MCF 10A (cell line): ENCODE results near the gene BICDL2. TPM values are rescaled to one million over a fixed set of nuclear protein-coding genes. Genes with fewer than 3 reads are reported as not detected.

Experiments
- BruUV-seq: library from RNA; stranded (reverse); fragments of 400-500 nt; replicated peaks from 2 replicates; lab custom pipeline; 2021; lab: Mats Ljungman, UMichigan
- CTCF ChIA-PET: fragments of 300-600 bp; sonication (Branson Sonifier 250); formaldehyde crosslinking; extraction: SDS; loops from one replicate; lab custom pipeline; 2021; ENCODE audit warnings: antibody characterized with exemption, inconsistent platforms; lab: Yijun Ruan, JAX
- POLR2A ChIA-PET: fragments of 300-600, 350-650 bp; sonication (Branson Sonifier 250); formaldehyde crosslinking; extraction: SDS; loops from one replicate; lab custom pipeline; 2020; ENCODE audit warnings: antibody characterized with exemption, inconsistent platforms; lab: Yijun Ruan, JAX
- DNase-seq: peaks from one replicate; pipeline ENCODE4 v3.0.0-alpha.2; 2018; ENCODE audit not compliant: unreplicated experiment
- H3K27ac Mint-ChIP-seq: one replicate; pipeline ENCODE4 v1.8.0; 2022; ENCODE audit warnings: mild to moderate bottlenecking, low read depth, mixed read lengths; ENCODE audit not compliant: unreplicated experiment
- H3K27me3 Mint-ChIP-seq: one replicate; pipeline ENCODE4 v1.8.0; 2022; ENCODE audit warnings: mixed read lengths; ENCODE audit not compliant: insufficient read depth, unreplicated experiment
- H3K36me3 Mint-ChIP-seq: one replicate; pipeline ENCODE4 v1.8.0; 2022; ENCODE audit warnings: mild to moderate bottlenecking, moderate library complexity, mixed read lengths; ENCODE audit not compliant: insufficient read depth, unreplicated experiment
- H3K4me1 Mint-ChIP-seq: one replicate; pipeline ENCODE4 v1.8.0; 2022; ENCODE audit warnings: mixed read lengths; ENCODE audit not compliant: insufficient read depth, unreplicated experiment
- H3K4me3 Mint-ChIP-seq: one replicate; pipeline ENCODE4 v1.8.0; 2022; ENCODE audit warnings: mild to moderate bottlenecking, moderate library complexity, mixed read lengths; ENCODE audit not compliant: unreplicated experiment
- H3K9me3 Mint-ChIP-seq: one replicate; pipeline ENCODE4 v1.8.0; 2022; ENCODE audit warnings: mixed read lengths; ENCODE audit not compliant: unreplicated experiment
- intact Hi-C: fragments of 100-400 bp; cut with micrococcal nuclease; formaldehyde crosslinking; loops from 2 replicates; pipeline ENCODE4 v1.14.1; 2022
- total RNA-seq: library from RNA; stranded (reverse); gene quantifications from 2 replicates; pipeline ENCODE4 v1.2.3, GENCODE V29; 2022
- TF ChIP-seq, protein P1 (sequence below): fragments of 200-600 bp; IDR thresholded peaks from one replicate; pipeline ENCODE4 v1.8.0; 2022; ENCODE audit warnings: antibody characterized with exemption, mild to moderate bottlenecking; ENCODE audit not compliant: unreplicated experiment

BICDL2 gene
- total RNA-seq, 1 experiment from 2014 or later, result 0.23 TPM

DNA sequence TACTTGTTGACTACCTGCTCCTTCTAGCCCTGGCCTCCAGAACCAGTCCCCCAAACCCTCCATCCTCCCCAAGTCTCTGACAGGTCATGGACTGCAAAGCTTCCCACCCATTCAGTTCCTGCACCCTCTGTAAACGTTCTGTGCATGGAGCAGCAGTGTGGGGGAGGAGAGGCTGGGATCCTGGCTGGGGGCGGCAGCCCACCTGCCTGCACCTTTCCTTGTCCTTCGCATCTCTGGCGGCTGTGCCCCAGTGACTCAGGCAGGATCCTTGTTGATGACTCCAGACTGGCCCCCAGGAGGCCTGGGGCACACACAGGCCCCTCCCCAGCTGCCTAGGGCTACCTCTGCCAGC, 54.9 kb downstream of the BICDL2 start:
- peak overlapping the region; percentile 73 for H3K4me3 Mint-ChIP-seq
- intact Hi-C loops, result loop anchor here (5.0 kb wide), 1 partner anchor 55 kb away; no protein-coding TSS in a partner anchor
- H3K4me1 Mint-ChIP-seq, result peaks cover 6% of the 10 kb centered on the region
- POLR2A ChIA-PET, result interaction anchor here (0.7 to 2.5 kb wide), 6 partner anchors 10 to 1656 kb away, joined by 3 to 19 read pairs (median 4); partner anchors contain the start of genes PAQR4 and TNFRSF12A
- H3K9me3 Mint-ChIP-seq, result no peaks in the 10 kb centered on the region
- no peak for DNase-seq
- peaks cover 5% of the 10 kb centered on the region for H3K36me3 Mint-ChIP-seq
- H3K27me3 Mint-ChIP-seq, result no peaks in the 10 kb centered on the region
- H3K27ac Mint-ChIP-seq, result no peak overlapping the region
- TF ChIP-seq, protein P1, sequence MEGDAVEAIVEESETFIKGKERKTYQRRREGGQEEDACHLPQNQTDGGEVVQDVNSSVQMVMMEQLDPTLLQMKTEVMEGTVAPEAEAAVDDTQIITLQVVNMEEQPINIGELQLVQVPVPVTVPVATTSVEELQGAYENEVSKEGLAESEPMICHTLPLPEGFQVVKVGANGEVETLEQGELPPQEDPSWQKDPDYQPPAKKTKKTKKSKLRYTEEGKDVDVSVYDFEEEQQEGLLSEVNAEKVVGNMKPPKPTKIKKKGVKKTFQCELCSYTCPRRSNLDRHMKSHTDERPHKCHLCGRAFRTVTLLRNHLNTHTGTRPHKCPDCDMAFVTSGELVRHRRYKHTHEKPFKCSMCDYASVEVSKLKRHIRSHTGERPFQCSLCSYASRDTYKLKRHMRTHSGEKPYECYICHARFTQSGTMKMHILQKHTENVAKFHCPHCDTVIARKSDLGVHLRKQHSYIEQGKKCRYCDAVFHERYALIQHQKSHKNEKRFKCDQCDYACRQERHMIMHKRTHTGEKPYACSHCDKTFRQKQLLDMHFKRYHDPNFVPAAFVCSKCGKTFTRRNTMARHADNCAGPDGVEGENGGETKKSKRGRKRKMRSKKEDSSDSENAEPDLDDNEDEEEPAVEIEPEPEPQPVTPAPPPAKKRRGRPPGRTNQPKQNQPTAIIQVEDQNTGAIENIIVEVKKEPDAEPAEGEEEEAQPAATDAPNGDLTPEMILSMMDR, result no peak
- no TSS peak for BruUV-seq
- CTCF ChIA-PET, result interaction anchor here (1.3 kb wide), 2 partner anchors 12 to 58 kb away, joined by 3 to 5 read pairs; partner anchors contain the start of gene PAQR4

DNA sequence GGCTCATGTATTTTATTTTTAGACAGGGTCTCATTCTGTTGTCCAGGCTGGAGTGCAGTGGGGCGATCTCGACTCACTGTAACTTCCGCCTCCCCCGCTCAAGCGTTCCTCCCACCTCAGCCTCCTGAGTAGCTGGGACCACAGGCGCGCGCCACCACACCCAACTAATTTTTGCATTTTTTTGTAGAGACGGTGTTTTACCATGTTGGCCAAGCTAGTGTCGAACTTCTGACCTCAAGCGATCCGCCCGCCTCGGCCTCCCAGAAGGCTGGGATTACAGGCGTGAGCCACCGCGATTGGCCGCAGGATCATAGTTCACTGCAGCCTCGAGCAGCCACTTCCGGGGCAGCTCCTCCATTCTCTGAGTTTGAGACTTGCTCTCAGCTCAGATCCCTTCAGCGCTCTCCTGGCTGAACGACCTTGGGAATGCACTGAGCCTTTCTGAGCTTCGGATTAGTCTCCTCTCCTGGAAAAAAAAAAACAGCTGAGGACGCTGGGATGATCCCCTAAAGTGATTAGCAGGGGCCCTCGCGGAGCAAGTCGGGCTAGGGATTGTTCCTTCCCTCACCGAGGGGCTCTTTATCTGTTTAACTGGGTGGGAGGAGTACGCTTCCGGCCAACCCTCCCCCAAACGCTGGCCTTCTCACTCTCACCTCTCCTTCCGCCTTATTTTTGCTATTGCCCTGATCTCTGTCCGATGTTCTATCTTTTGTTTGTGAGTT, 55.4 kb downstream of the BICDL2 start:
- TF ChIP-seq, protein P1, result no peak
- ChIA-PET CTCF (interaction anchor here (0.6 to 1.1 kb wide), 6 partner anchors 9 to 56 kb away, joined by 3 to 5 read pairs (median 4); partner anchors contain the start of gene BICDL2), POLR2A (interaction anchor here (0.6 to 2.5 kb wide), 7 partner anchors 12 to 1656 kb away, joined by 3 to 19 read pairs (median 5); partner anchors contain the start of genes PAQR4 and TNFRSF12A)
- no peaks in the 10 kb centered on the region for H3K27me3 Mint-ChIP-seq
- DNase-seq, result no peak
- H3K27ac Mint-ChIP-seq, result no peak overlapping the region
- intact Hi-C loops, result loop anchor here (5.0 kb wide), 1 partner anchor 54 kb away; no protein-coding TSS in a partner anchor
- H3K4me1 Mint-ChIP-seq, result peaks cover 6% of the 10 kb centered on the region
- peaks cover 5% of the 10 kb centered on the region for H3K36me3 Mint-ChIP-seq
- no TSS peak for BruUV-seq
- H3K9me3 Mint-ChIP-seq, result no peaks in the 10 kb centered on the region
- peak overlapping the region; percentile 73 for H3K4me3 Mint-ChIP-seq

DNA sequence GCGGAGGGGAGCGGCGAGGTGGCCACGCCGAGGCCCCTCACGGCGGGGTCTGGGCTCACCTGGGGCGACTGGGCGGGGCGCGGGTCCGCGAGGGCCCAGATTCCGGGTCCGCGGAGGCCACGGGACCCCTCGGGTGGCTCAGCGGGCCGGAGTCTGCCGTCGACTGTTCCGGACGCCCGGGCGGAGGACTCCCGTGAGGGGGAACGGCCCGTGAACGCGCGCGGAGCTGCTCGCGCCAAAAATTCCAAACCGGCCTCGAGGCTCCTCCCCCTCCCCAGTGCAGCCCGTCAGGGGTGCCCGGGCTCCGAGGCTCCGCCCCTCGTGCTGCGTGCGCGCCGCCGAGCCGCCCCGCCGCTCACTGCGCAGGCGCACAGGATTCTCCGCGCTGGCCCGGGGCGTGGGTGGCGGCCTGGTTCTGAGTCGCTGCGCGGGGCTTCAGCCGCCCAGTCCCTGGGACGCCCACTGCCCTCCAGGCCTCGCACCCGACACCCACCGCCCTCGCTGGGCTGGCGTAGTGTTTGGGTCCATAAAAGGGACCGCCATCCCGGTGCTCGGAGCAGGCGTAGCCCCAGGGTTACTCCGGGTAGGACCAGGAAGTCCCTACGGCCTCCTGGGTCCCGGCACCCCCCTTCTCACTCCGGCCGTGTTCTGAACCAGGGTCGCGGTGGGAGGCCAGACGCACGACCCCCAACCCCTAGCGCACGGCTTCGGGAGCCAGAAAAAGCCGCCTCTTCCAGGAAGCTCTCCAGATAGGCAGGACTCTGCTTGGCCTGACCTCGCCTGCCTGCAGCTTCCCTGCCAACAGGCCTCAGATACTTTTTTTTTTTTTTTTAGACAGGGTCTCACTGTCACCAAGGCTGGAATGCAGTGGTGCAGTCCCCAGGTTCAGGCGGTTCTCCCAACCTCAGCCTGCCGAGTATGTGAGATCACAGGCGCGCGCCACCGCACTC, 56.2 kb downstream of the BICDL2 start, which contains the start of gene PKMYT1:
TSS of gene PKMYT1 (minus strand) at position 220 of the 950 bp plus-strand sequence. CDS start 789 bp downstream, outside the sequence.
- peaks cover 5% of the 10 kb centered on the region for H3K36me3 Mint-ChIP-seq
- H3K4me1 Mint-ChIP-seq, result peaks cover 6% of the 10 kb centered on the region
- TSS peak; percentile 83 for BruUV-seq
- no peaks in the 10 kb centered on the region for H3K9me3 Mint-ChIP-seq
- H3K4me3 Mint-ChIP-seq, result peak within 1 kb of the TSS; percentile 73
- H3K27ac Mint-ChIP-seq, result no peak within 1 kb of the TSS
- DNase-seq, result peak; percentile 87
- no peaks in the 10 kb centered on the region for H3K27me3 Mint-ChIP-seq
- POLR2A ChIA-PET, result interaction anchor here (0.6 to 2.5 kb wide), 9 partner anchors 9 to 1153 kb away, joined by 3 to 19 read pairs (median 5); partner anchors contain the start of genes KREMEN2, PAQR4 and TNFRSF12A
- TF ChIP-seq, protein P1, result no peak
- intact Hi-C loops, result loop anchor here (1.0 to 5.0 kb wide), 2 partner anchors 11 to 53 kb away; partner anchors contain the start of gene PAQR4
- CTCF ChIA-PET, result interaction anchor here (0.6 to 1.1 kb wide), 6 partner anchors 42 to 60 kb away, joined by 3 to 5 read pairs (median 4); partner anchors contain the start of gene BICDL2
